Ishikawa (cell line): ENCODE results near the gene GSS.

Source experiments
- CEBPB ChIP-seq: IDR thresholded peaks from 2 replicates; pipeline ENCODE4 v1.6.1; 2012
- CREB1 ChIP-seq: IDR thresholded peaks from 2 replicates; pipeline ENCODE4 v1.6.1; 2012; ENCODE audit warnings: low read depth
- EGR1 ChIP-seq: IDR thresholded peaks from 2 replicates; pipeline ENCODE4 v1.6.1; 2012
- EP300 ChIP-seq: IDR thresholded peaks from 2 replicates; pipeline ENCODE4 v1.6.1; 2012; ENCODE audit warnings: borderline replicate concordance
- FOXM1 ChIP-seq: IDR thresholded peaks from 2 replicates; pipeline ENCODE4 v1.6.1; 2012; ENCODE audit warnings: low read depth, borderline replicate concordance
- MAX ChIP-seq: IDR thresholded peaks from 2 replicates; pipeline ENCODE4 v1.6.1; 2012
- NFIC ChIP-seq: IDR thresholded peaks from 2 replicates; pipeline ENCODE4 v1.6.1; 2012
- RAD21 ChIP-seq: IDR thresholded peaks from 2 replicates; pipeline ENCODE4 v1.6.1; 2012; ENCODE audit warnings: low read depth
- REST ChIP-seq: IDR thresholded peaks from 2 replicates; pipeline ENCODE4 v1.6.1; 2012; ENCODE audit warnings: low read depth, mild to moderate bottlenecking
- TAF1 ChIP-seq: IDR thresholded peaks from 2 replicates; pipeline ENCODE4 v1.6.1; 2012; ENCODE audit warnings: low read depth, mild to moderate bottlenecking
- TCF12 ChIP-seq: IDR thresholded peaks from 2 replicates; pipeline ENCODE4 v1.6.1; 2012; ENCODE audit warnings: low read depth
- TEAD4 ChIP-seq: IDR thresholded peaks from 2 replicates; pipeline ENCODE4 v1.6.1; 2012
- USF1 ChIP-seq: IDR thresholded peaks from 2 replicates; pipeline ENCODE4 v1.6.1; 2012
- YY1 ChIP-seq: IDR thresholded peaks from 2 replicates; pipeline ENCODE4 v1.6.1; 2012; ENCODE audit warnings: low read depth
- ZBTB7A ChIP-seq: IDR thresholded peaks from 2 replicates; pipeline ENCODE4 v1.6.1; 2012; ENCODE audit warnings: low read depth

Gene GSS

GRCh38 chr20:34928411-34928810, 27.2 kb downstream of the GSS start:
- no peak for TF ChIP-seq CEBPB
- TF ChIP-seq FOXM1, result no peak
- TF ChIP-seq TAF1, result no peak
- TF ChIP-seq TCF12, result no peak
- no peak for TF ChIP-seq CREB1
- no peak for TF ChIP-seq YY1
- TF ChIP-seq NFIC, result no peak

DNA sequence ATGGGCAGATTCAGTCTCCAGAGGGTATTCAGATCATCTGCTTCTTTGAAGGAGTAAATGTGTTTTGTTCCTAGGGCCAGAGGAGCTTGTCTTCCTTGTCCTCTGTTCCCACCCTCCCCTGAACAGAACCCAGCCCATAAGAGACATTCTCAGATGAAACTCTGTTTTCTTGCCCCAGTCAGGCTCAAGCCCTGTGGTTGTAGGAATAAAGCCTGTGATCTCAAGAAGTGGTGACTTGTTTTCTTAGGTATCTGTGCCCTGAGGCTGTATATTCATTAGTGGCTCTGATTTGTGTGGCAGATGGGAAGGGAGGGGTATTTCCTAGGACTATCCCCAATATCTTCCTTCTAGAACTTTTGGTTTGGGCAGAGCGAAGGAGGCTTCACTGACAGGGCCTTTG, 27.9 kb downstream of the GSS start:
- TF ChIP-seq CREB1 (no peak), YY1 (no peak), ZBTB7A (no peak), NFIC (no peak), CEBPB (no peak), FOXM1 (no peak), USF1 (no peak)

GRCh38 chr20:34926581-34926980, 29.0 kb downstream of the GSS start:
- no peak for TF ChIP-seq TEAD4
- no peak for TF ChIP-seq CEBPB
- no peak for TF ChIP-seq EGR1
- TF ChIP-seq TCF12, result no peak
- no peak for TF ChIP-seq EP300
- TF ChIP-seq ZBTB7A, result no peak
- no peak for TF ChIP-seq USF1
- TF ChIP-seq RAD21, result no peak
- no peak for TF ChIP-seq MAX
- no peak for TF ChIP-seq CREB1
- no peak for TF ChIP-seq REST
- TF ChIP-seq YY1, result no peak
- no peak for TF ChIP-seq FOXM1
- TF ChIP-seq TAF1, result no peak
- TF ChIP-seq NFIC, result no peak

- no peak for TF ChIP-seq NFIC
- no peak for TF ChIP-seq EP300
- no peak for TF ChIP-seq CEBPB
- no peak for TF ChIP-seq EGR1
- TF ChIP-seq MAX, result no peak
- TF ChIP-seq USF1, result no peak
Measured at GRCh38 chr20:34925981-34926380, 29.6 kb downstream of the GSS start.

DNA sequence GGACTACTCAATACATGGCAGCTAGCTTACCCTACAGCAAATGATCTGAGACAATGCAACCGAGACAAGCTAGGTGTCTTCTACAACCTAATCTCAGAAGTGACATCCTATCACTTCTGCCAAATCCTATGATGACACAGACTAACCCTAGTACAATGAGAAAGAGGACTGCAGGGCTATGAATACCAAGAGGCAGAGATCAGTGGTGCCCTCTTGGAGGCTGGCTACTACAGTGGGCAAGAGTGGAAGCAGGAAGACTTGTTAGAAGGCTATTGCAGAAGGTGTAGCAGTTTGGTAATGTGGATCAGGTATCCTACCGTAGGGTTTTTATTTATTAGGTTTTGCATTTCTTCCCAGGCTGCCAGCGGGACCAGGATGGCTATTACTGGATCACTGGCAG, 30.3 kb downstream of the GSS start:
- TF ChIP-seq TCF12, result no peak
- no peak for TF ChIP-seq MAX

GRCh38 chr20:34923414-34923813, 32.2 kb downstream of the GSS start:
- TF ChIP-seq NFIC, result no peak
- TF ChIP-seq EGR1, result no peak
- no peak for TF ChIP-seq CREB1
- no peak for TF ChIP-seq USF1
- TF ChIP-seq EP300, result no peak

DNA sequence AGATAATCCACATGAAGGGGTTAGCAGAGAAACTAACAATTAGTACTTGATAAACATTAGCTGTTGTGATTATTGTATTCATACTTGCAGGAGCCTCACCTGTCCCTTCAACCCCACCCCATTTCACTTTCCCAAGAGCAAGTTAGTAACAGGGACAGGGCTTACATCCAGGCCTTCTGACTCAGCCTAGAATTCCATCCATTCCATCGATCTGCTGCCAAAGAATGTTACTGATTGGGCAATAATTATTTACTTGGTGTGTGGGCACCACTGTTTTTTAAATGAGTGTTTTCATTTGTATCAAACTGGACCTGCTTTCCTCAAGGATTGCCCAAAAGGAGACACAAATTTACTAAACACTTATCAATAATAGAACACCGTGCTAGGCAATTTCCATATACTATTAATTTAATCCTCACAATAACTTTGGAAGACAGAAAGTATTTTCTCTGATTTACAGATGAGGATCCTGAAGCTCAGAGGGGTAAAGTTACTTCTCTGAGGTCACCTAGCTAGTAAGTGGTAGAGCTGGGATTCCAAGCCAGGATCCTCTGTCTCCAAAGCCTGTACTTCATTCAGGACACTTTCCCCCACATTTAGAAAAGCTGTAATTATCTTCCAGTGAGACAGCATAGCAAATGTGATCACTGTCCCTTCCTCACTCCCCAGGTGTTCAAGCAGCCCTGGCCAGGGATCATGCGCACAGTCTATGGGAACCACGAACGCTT, 32.8 kb downstream of the GSS start:
- peak; percentile 92 for TF ChIP-seq TEAD4
- TF ChIP-seq NFIC, result peak; percentile 78
- no peak for TF ChIP-seq CREB1
- TF ChIP-seq CEBPB, result peak; percentile 97
